K562 (cell line): ENCODE results near the gene IFNK.

Source experiments
- CBFA2T2 ChIP-seq: fragments of 450-650 bp; conservative IDR thresholded peaks from 2 replicates; pipeline ENCODE4 v1.6.1; 2017; ENCODE audit warnings: mild to moderate bottlenecking
- CTCF ChIP-seq, 3 experiments: IDR thresholded peaks in 2 of 3; conservative IDR thresholded peaks in 1 of 3; 2 replicates each; pipeline ENCODE4 v1.5.1; 2011 to 2012; ENCODE audit warnings: low read length in 3 of 3, mild to moderate bottlenecking in 3 of 3, control low read depth in 2 of 3, improper control_type of control experiment in 1 of 3, inconsistent platforms in 1 of 3, low read depth in 1 of 3, mixed read lengths in 1 of 3, moderate library complexity in 1 of 3; ENCODE audit not compliant: insufficient read depth in 2 of 3
- HDAC6 ChIP-seq: IDR thresholded peaks from 2 replicates; pipeline ENCODE4 v1.6.1; 2012; ENCODE audit warnings: low read depth, mild to moderate bottlenecking, control low read depth, inconsistent platforms, low read length, moderate library complexity
- MXI1 ChIP-seq: IDR thresholded peaks from 2 replicates; pipeline ENCODE4 v1.6.1; 2011; ENCODE audit warnings: low read depth, mild to moderate bottlenecking, improper control_type of control experiment, low read length
- NCOA2 ChIP-seq, 2 experiments: fragments of 450-650 bp; IDR thresholded peaks; 2 replicates each; pipeline ENCODE4 v1.6.1; 2018; ENCODE audit warnings: mild to moderate bottlenecking in 2 of 2, moderate library complexity in 1 of 2; ENCODE audit not compliant: partially characterized antibody in 2 of 2
- PATZ1 ChIP-seq: fragments of 250-450 bp; sonication (Bioruptor Pico); IDR thresholded peaks from 2 replicates; pipeline ENCODE4 v1.5.0; 2020; ENCODE audit warnings: mild to moderate bottlenecking, borderline replicate concordance
- POLR2AphosphoS5 ChIP-seq: IDR thresholded peaks from 2 replicates; pipeline ENCODE4 v1.6.1; 2011; ENCODE audit warnings: mild to moderate bottlenecking, low read depth, low read length, moderate library complexity; ENCODE audit not compliant: control insufficient read depth, insufficient read depth
- RAD21 ChIP-seq, 2 experiments: fragments of 250-450 bp in 1 of 2; fragments of 450-650 bp in 1 of 2; sonication (Bioruptor Pico) in 1 of 2; formaldehyde crosslinking in 1 of 2; IDR thresholded peaks in 1 of 2; conservative IDR thresholded peaks in 1 of 2; 2 replicates each; pipeline versions ENCODE4 v1.4.0 to v1.8.0; 2020 to 2022; ENCODE audit warnings: mild to moderate bottlenecking in 2 of 2, moderate library complexity in 1 of 2
- ZBTB43 ChIP-seq: sonication (generic); formaldehyde crosslinking; IDR thresholded peaks from 2 replicates; pipeline ENCODE4 v1.8.0; 2023; ENCODE audit warnings: mild to moderate bottlenecking, missing genetic modification reagents
- ZNF184 ChIP-seq: sonication (generic); formaldehyde crosslinking; IDR thresholded peaks from 2 replicates; pipeline ENCODE4 v1.5.0; 2020; ENCODE audit warnings: missing genetic modification reagents
- ZNF592 ChIP-seq: fragments of 450-650 bp; IDR thresholded peaks from 2 replicates; pipeline ENCODE4 v1.6.1; 2017; ENCODE audit warnings: antibody characterized with exemption, mild to moderate bottlenecking

GRCh38 chr9:27518006-27518405 is 6.1 kb upstream of the IFNK start:
- TF ChIP-seq CTCF (IDR thresholded peaks at IDR 0.05 in 2 of 3, conservative IDR thresholded peaks at IDR 0.05 in 1 of 3; ENCODE audit: insufficient read depth in 2 of 3, low read depth in 1 of 3, low read length in 3 of 3) (no peak), CBFA2T2 (no peak), NCOA2 (IDR thresholded peaks at IDR 0.05; ENCODE audit: partially characterized antibody in 2 of 2) (no peak), HDAC6 (no peak), ZNF592 (no peak), PATZ1 (CRISPR knock-in tag) (no peak), ZBTB43 (no peak), ZNF184 (CRISPR knock-in tag) (no peak), MXI1 (no peak), RAD21 (CRISPR knock-in tag; conservative IDR thresholded peaks at IDR 0.05 in 1 of 2, IDR thresholded peaks at IDR 0.05 in 1 of 2) (no peak), POLR2AphosphoS5 (no peak)
